PC-9 (cell line): ENCODE measurements around the gene JAK1. TPM values are rescaled to one million over a fixed set of nuclear protein-coding genes. Genes with fewer than 3 reads are reported as not detected.
"Not testable (repeated sequence)": the region's sequence is repeated elsewhere in the genome, so short reads cannot be mapped to it uniquely, and the experiment has no call there.

ENCODE experiments used
- BruUV-seq: library from RNA; stranded (reverse); fragments of 400-500 nt; replicated peaks from 2 replicates; lab custom pipeline; 2021; lab: Mats Ljungman, UMichigan
- CTCF ChIA-PET: fragments of 300-600 bp; sonication (Branson Sonifier 250); formaldehyde crosslinking; loops from one replicate; lab custom pipeline; 2022; ENCODE audit warnings: antibody characterized with exemption; lab: Charles Lee
- POLR2A ChIA-PET: fragments of 300-600 bp; sonication (Branson Sonifier 250); formaldehyde crosslinking; loops from one replicate; lab custom pipeline; 2022; ENCODE audit warnings: antibody characterized with exemption; ENCODE audit not compliant: unreplicated experiment; lab: Charles Lee
- DNase-seq, 2 experiments: peaks; one replicate each; pipeline versions ENCODE4 v3.0.0 to v3.0.0-alpha.2; 2015 to 2022; ENCODE audit warnings: mixed read lengths in 1 of 2
- H2AFZ ChIP-seq: fragments of 200-600 bp; sonication (generic); 2 replicates; pipeline ENCODE4 v1.8.1; 2017; ENCODE audit warnings: antibody characterized with exemption
- H3F3A ChIP-seq: fragments of 200-600 bp; sonication (generic); 2 replicates; pipeline ENCODE4 v1.8.1; 2017; ENCODE audit warnings: antibody characterized with exemption, mild to moderate bottlenecking, low read depth; ENCODE audit not compliant: insufficient read depth
- H3K27ac ChIP-seq: fragments of 200-600 bp; sonication (generic); 2 replicates; pipeline ENCODE4 v1.6.1; 2016; ENCODE audit warnings: mixed run types
- H3K27me3 ChIP-seq: fragments of 200-600 bp; sonication (generic); 2 replicates; pipeline ENCODE4 v1.6.1; 2016; ENCODE audit warnings: low read depth, mixed run types; ENCODE audit not compliant: insufficient read depth
- H3K36me3 ChIP-seq: fragments of 200-600 bp; sonication (generic); 2 replicates; pipeline ENCODE4 v1.6.1; 2016; ENCODE audit warnings: low read depth, mixed run types
- H3K4me1 ChIP-seq: fragments of 200-600 bp; sonication (generic); replicated peaks from 2 replicates; pipeline ENCODE4 v1.6.1; 2016; ENCODE audit warnings: mixed run types; ENCODE audit not compliant: insufficient read depth
- H3K4me2 ChIP-seq: fragments of 200-600 bp; sonication (generic); 2 replicates; pipeline ENCODE4 v1.6.1; 2017; ENCODE audit warnings: mixed run types
- H3K4me3 ChIP-seq: fragments of 200-600 bp; sonication (generic); 2 replicates; pipeline ENCODE4 v1.6.1; 2016; ENCODE audit warnings: mixed run types
- H3K79me2 ChIP-seq: fragments of 200-600 bp; sonication (generic); 2 replicates; pipeline ENCODE4 v1.6.1; 2017; ENCODE audit warnings: low read depth, mixed run types
- H3K9me2 ChIP-seq: fragments of 200-600 bp; sonication (generic); 2 replicates; pipeline ENCODE4 v1.8.1; 2017; ENCODE audit warnings: mild to moderate bottlenecking; ENCODE audit not compliant: insufficient read depth
- H3K9me3 ChIP-seq: fragments of 200-600 bp; sonication (generic); 2 replicates; pipeline ENCODE4 v1.8.1; 2016; ENCODE audit warnings: low read depth; ENCODE audit not compliant: insufficient read depth
- H4K20me1 ChIP-seq: fragments of 200-600 bp; sonication (generic); 2 replicates; pipeline ENCODE4 v1.8.1; 2017; ENCODE audit not compliant: insufficient read depth
- CTCF ChIP-seq: fragments of 200-600 bp; sonication (generic); conservative IDR thresholded peaks from 2 replicates; pipeline ENCODE4 v1.6.1; 2017; ENCODE audit warnings: mixed run types, antibody characterized with exemption, mild to moderate bottlenecking, moderate library complexity
- EZH2 ChIP-seq: fragments of 200-600 bp; sonication (generic); IDR thresholded peaks from 2 replicates; pipeline ENCODE4 v1.8.0; 2017; ENCODE audit warnings: antibody characterized with exemption, low read depth
- intact Hi-C: fragments of 100-400 bp; cut with micrococcal nuclease; formaldehyde crosslinking; loops from one replicate; pipeline ENCODE4 v1.10.0; 2022; ENCODE audit not compliant: unreplicated experiment
- total RNA-seq: library from RNA; stranded (reverse); gene quantifications from 2 replicates; pipeline ENCODE4 v1.2.3, GENCODE V29; 2021

The JAK1 gene
- total RNA-seq, 1 experiment from 2014 or later = 88.5 TPM

DNA sequence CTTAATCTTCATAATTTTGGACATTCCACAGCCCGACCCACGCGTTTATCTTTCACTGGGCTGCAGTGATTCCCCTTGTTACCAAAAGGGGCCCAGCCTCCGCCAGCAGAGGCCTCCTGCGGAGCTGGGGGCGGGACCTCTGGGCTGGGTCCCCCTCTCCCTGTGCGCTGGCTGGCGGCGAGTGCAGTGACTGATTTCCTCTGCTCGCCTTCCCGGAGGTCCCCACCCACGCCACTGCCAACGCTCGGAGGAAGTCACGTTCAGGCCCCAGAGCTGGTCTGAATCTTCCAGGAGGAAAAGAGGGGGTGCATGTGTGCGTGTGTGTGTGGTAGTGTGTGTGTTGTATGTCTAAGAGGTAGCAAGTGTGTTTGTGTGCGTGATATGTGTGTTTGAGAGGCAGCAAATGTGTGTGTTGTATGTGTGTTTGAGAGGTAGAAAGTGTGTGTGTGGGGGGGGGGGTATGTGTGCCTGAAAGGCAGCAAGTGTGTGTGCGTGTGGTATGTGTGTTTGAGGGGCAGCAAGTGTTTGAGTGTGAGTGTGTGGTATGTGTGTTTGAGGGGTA, 35.0 kb upstream of the JAK1 start:
- no peak for DNase-seq
- Histone ChIP-seq H3K27ac (no peak overlapping the region), H3K9me2 (no peaks in the 10 kb centered on the region), H4K20me1 (no peaks in the 10 kb centered on the region), H3K27me3 (no peaks in the 10 kb centered on the region), H3K4me1 (peaks cover 4% of the 10 kb centered on the region; the same call in 1 of the 2 replicates), H3K4me3 (no peak overlapping the region), H3K4me2 (no peak overlapping the region), H3F3A (no peaks in the 10 kb centered on the region), H3K79me2 (no peaks in the 10 kb centered on the region), H2AFZ (no peak overlapping the region), H3K36me3 (no peaks in the 10 kb centered on the region), H3K9me3 (no peaks in the 10 kb centered on the region)
- intact Hi-C loops = no loop called here
- ChIA-PET CTCF (no interaction called here), POLR2A (no interaction called here)
- no TSS peak for BruUV-seq
- TF ChIP-seq EZH2 (no peak), CTCF (no peak)

DNA sequence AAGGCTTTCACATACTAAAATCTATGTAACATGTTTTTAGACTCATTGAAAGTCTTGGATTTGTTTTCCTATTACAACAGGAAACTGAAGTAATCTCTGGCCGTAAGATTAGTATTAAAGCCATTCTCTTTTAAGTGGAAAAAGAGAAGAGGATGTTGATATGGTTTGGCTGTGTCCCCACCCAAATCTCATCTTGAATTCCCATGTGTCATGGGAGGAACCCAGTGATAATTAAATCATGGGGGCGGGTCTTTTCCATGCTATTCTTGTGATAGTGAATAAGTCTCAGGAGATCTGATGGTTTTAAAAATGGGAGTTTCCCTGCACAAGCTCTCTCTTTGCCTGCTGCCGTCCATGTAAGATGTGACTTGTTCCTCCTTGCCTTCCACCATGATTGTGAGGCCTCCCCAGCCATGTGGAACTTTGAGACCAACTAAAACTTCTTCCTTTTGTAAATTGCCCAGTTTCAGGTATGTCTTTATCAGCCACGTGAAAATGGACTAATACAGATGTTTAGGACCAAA, 32.1 kb upstream of the JAK1 start:
- H3K9me2 ChIP-seq, H3K79me2 ChIP-seq, H3K4me1 ChIP-seq, H3K9me3 ChIP-seq, DNase-seq, H3K36me3 ChIP-seq, H3F3A ChIP-seq, BruUV-seq, intact Hi-C loops, H4K20me1 ChIP-seq, H3K27ac ChIP-seq, H3K27me3 ChIP-seq, H2AFZ ChIP-seq, CTCF ChIA-PET, H3K4me2 ChIP-seq, H3K4me3 ChIP-seq, POLR2A ChIA-PET: not testable (repeated sequence)

- H3K4me3 ChIP-seq = no peak overlapping the region
- no peaks in the 10 kb centered on the region for H4K20me1 ChIP-seq
- no peak for DNase-seq
- no peaks in the 10 kb centered on the region for H3K9me2 ChIP-seq
- POLR2A ChIA-PET = no interaction called here
- no peak overlapping the region for H3K27ac ChIP-seq
- no peaks in the 10 kb centered on the region for H3K36me3 ChIP-seq
- H2AFZ ChIP-seq = no peak overlapping the region
- no peaks in the 10 kb centered on the region for H3K4me1 ChIP-seq
- no peak overlapping the region for H3K4me2 ChIP-seq
- intact Hi-C loops = no loop called here
- no peaks in the 10 kb centered on the region for H3K9me3 ChIP-seq
- no peaks in the 10 kb centered on the region for H3K27me3 ChIP-seq
- no peak for TF ChIP-seq EZH2
- no peak for TF ChIP-seq CTCF
- no peaks in the 10 kb centered on the region for H3K79me2 ChIP-seq
- no peaks in the 10 kb centered on the region for H3F3A ChIP-seq
- CTCF ChIA-PET = no interaction called here
- BruUV-seq = no TSS peak
These were observed 30.4 kb upstream of the JAK1 start for GRCh38 chr1:64996541-64997257.
